ENCODE measurements around the gene DDX28.

The DDX28 gene

GRCh38 chr16:68022728-68023537 is at the start of gene DDX28, which contains the start of gene DUS2:
DDX28 (minus strand) TSS chr16:68023232; CDS start chr16:68023202, 30 bp downstream.
DUS2 (plus strand) TSS chr16:68023284; CDS start chr16:68038024, 14,740 bp downstream.
- intact Hi-C loops (cut with DNase I): loop anchor here (10.0 kb wide), 1 partner anchor 88 kb away; the partner anchor contains the start of genes CTRL and PSMB10
- DNase-seq: peak; percentile 84 to 98 (median 94)

GRCh38 chr16:68072038-68072695 is 49.1 kb upstream of the DDX28 start:
- DNase-seq: no peak
- intact Hi-C loops (cut with DNase I): no loop called here

GRCh38 chr16:68071518-68071901 is 48.5 kb upstream of the DDX28 start:
- no peak for DNase-seq
- intact Hi-C loops (cut with DNase I): no loop called here

GRCh38 chr16:68070806-68071517 is 47.9 kb upstream of the DDX28 start:
- intact Hi-C loops (cut with DNase I): no loop called here
- DNase-seq: no peak

- DNase-seq: no peak
- intact Hi-C loops (cut with DNase I): no loop called here
Measured at GRCh38 chr16:68070249-68070730, 47.3 kb upstream of the DDX28 start.

- no peak for DNase-seq
- intact Hi-C loops (cut with DNase I): no loop called here
Measured at GRCh38 chr16:68069511-68070248, 46.6 kb upstream of the DDX28 start.

- no peak for DNase-seq
- intact Hi-C loops (cut with DNase I): no loop called here
Measured at GRCh38 chr16:68068926-68069325, 45.9 kb upstream of the DDX28 start.

- DNase-seq: no peak
- intact Hi-C loops (cut with DNase I): no loop called here
Measured at GRCh38 chr16:68066763-68067162, 43.7 kb upstream of the DDX28 start.

- peak in 1 of 10 donors; percentile 19 for DNase-seq
- intact Hi-C loops (cut with DNase I): no loop called here
Measured at GRCh38 chr16:68065716-68066305, 42.8 kb upstream of the DDX28 start.

GRCh38 chr16:68064791-68065365 is 41.8 kb upstream of the DDX28 start:
- peak in 9 of 10 donors; percentile 42 to 91 (median 62) for DNase-seq

GRCh38 chr16:68062910-68063393 is 39.9 kb upstream of the DDX28 start:
- peak in 1 of 10 donors; percentile 41 for DNase-seq
- intact Hi-C loops (cut with DNase I): no loop called here

More at GRCh38 chr16:68064791-68065365, 41.8 kb upstream of the DDX28 start:
- intact Hi-C loops (cut with DNase I): no loop called here

GRCh38 chr16:68061396-68061795 is 38.4 kb upstream of the DDX28 start:
- intact Hi-C loops (cut with DNase I): no loop called here
- DNase-seq: peak in 1 of 10 donors; percentile 49

GRCh38 chr16:68059804-68060203 is 36.8 kb upstream of the DDX28 start:
- intact Hi-C loops (cut with DNase I): no loop called here
- no peak for DNase-seq

GRCh38 chr16:68055395-68055794 is 32.4 kb upstream of the DDX28 start:
- DNase-seq: no peak
- intact Hi-C loops (cut with DNase I): no loop called here

GRCh38 chr16:68049449-68049848 is 26.4 kb upstream of the DDX28 start:
- DNase-seq: no peak
- intact Hi-C loops (cut with DNase I): no loop called here

GRCh38 chr16:68047987-68048386 is 25.0 kb upstream of the DDX28 start:
- no peak for DNase-seq
- intact Hi-C loops (cut with DNase I): no loop called here

GRCh38 chr16:68046106-68046505 is 23.1 kb upstream of the DDX28 start:
- intact Hi-C loops (cut with DNase I): no loop called here

GRCh38 chr16:68041783-68042182 is 18.8 kb upstream of the DDX28 start:
- intact Hi-C loops (cut with DNase I): loop anchor here (5.0 kb wide), 1 partner anchor 104 kb away; the partner anchor contains the start of gene PSMB10
- DNase-seq: no peak

More at GRCh38 chr16:68046106-68046505, 23.1 kb upstream of the DDX28 start:
- DNase-seq: no peak
